Measurements from ENCODE around the gene IL36A. TPM values are rescaled to one million over a fixed set of nuclear protein-coding genes. Genes with fewer than 3 reads are reported as not detected.

IL36A gene
- total and polyA plus RNA-seq, 9 of the 15 experiments (the other 6 are each of a cell fraction or from before 2014, with no cell fraction given): not detected

DNA sequence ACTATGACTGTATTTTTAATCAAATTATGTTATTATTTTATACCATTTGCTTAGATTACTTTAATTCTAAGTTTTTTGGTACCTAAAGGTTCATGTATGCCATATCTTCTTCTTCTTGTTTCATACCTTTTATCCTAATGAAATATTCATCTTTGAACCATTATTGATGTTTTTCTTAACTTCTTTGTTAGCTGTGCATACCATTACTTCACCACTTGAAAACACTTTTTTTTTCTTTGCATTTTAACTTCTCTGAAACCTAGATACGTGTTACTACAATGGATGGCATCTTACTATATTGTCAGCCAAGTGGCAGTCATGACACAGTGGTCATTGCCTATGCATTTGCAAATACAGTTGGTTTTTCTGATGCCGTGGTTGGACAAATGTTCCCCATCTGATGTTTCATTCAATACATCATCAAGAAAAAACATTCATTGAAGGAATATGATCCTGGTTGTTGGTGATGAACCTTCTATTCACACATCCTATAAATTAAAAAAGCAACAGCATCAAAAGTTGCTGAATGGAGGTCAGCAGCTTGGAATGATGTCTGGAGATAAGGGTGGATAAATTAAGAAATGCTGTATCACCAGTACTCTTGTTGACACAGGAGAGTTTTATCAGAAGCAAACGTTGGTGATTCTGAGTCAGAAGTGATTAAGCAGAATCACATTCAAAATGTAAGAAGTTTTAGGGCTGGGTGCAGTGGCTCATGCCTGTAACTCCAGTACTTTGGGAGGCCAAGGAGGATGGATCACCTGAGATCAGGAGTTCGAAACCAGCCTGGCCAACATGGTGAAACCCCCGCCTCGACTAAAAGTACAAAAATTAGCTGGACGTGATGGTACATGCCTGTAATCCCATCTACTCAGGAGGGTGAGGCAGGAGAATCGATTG, 7.4 kb downstream of the IL36A start (continued):
- no peak for TF ChIP-seq ZNF551 (CRISPR knock-in tag; IDR thresholded peaks at IDR 0.05)
- TF ChIP-seq POLR3A (IDR thresholded peaks at IDR 0.05; ENCODE audit: borderline replicate concordance, extremely low read depth, insufficient read depth, insufficient read length): peak; percentile 73
- no peak for TF ChIP-seq ZNF518B (CRISPR knock-in tag; IDR thresholded peaks at IDR 0.05)
- TF ChIP-seq, protein P1, sequence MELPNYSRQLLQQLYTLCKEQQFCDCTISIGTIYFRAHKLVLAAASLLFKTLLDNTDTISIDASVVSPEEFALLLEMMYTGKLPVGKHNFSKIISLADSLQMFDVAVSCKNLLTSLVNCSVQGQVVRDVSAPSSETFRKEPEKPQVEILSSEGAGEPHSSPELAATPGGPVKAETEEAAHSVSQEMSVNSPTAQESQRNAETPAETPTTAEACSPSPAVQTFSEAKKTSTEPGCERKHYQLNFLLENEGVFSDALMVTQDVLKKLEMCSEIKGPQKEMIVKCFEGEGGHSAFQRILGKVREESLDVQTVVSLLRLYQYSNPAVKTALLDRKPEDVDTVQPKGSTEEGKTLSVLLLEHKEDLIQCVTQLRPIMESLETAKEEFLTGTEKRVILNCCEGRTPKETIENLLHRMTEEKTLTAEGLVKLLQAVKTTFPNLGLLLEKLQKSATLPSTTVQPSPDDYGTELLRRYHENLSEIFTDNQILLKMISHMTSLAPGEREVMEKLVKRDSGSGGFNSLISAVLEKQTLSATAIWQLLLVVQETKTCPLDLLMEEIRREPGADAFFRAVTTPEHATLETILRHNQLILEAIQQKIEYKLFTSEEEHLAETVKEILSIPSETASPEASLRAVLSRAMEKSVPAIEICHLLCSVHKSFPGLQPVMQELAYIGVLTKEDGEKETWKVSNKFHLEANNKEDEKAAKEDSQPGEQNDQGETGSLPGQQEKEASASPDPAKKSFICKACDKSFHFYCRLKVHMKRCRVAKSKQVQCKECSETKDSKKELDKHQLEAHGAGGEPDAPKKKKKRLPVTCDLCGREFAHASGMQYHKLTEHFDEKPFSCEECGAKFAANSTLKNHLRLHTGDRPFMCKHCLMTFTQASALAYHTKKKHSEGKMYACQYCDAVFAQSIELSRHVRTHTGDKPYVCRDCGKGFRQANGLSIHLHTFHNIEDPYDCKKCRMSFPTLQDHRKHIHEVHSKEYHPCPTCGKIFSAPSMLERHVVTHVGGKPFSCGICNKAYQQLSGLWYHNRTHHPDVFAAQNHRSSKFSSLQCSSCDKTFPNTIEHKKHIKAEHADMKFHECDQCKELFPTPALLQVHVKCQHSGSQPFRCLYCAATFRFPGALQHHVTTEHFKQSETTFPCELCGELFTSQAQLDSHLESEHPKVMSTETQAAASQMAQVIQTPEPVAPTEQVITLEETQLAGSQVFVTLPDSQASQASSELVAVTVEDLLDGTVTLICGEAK (IDR thresholded peaks at IDR 0.05): peak; percentile 51
- TF ChIP-seq, protein P1 (CRISPR knock-in tag; IDR thresholded peaks at IDR 0.05): no peak
- peak; percentile 99 for TF ChIP-seq C11orf30 (IDR thresholded peaks at IDR 0.05; ENCODE audit: low read depth)
- TF ChIP-seq ZNF133 (CRISPR knock-in tag; IDR thresholded peaks at IDR 0.05): no peak
- TF ChIP-seq XRCC5 (IDR thresholded peaks at IDR 0.05; ENCODE audit: low read depth, low read length): no peak
- TF ChIP-seq ZNF384 (IDR thresholded peaks at IDR 0.05; ENCODE audit: low read depth, low read length): peak; percentile 35; the same call in 1 of the 2 replicates
- peak; percentile 95 for TF ChIP-seq JUN (IDR thresholded peaks at IDR 0.05; ENCODE audit: borderline replicate concordance, low read depth, low read length)
- no peak for TF ChIP-seq JUN (CRISPR knock-in tag; IDR thresholded peaks at IDR 0.05; ENCODE audit: borderline replicate concordance)
- TF ChIP-seq, protein P2, sequence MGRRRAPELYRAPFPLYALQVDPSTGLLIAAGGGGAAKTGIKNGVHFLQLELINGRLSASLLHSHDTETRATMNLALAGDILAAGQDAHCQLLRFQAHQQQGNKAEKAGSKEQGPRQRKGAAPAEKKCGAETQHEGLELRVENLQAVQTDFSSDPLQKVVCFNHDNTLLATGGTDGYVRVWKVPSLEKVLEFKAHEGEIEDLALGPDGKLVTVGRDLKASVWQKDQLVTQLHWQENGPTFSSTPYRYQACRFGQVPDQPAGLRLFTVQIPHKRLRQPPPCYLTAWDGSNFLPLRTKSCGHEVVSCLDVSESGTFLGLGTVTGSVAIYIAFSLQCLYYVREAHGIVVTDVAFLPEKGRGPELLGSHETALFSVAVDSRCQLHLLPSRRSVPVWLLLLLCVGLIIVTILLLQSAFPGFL (CRISPR knock-in tag; IDR thresholded peaks at IDR 0.05): 0 out of 2 replicates have a peak, but pooled peaks have one; percentile 29
